Activated CD8-positive, alpha-beta T cell treated with anti-CD3 and anti-CD28 coated beads, Interleukin-2, amount 10 ng/mL, durations not matched to agents 7 days and 5 days (primary cell): ENCODE results near the gene PSMB5. TPM values are rescaled to one million over a fixed set of nuclear protein-coding genes. Genes with fewer than 3 reads are reported as not detected.

Experiments
- ATAC-seq: fragments of 150-1000 bp; cut with Tn5 transposase; one replicate; pipeline ENCODE4 v1.10.0; 2021; ENCODE audit warnings: moderate library complexity
- CTCF ChIA-PET: fragments of 350-600 bp; sonication (Branson Sonifier 250); formaldehyde crosslinking; loops from one replicate; lab custom pipeline; 2021; ENCODE audit warnings: antibody characterized with exemption; lab: Charles Lee
- POLR2A ChIA-PET: fragments of 350-600 bp; sonication (Branson Sonifier 250); formaldehyde crosslinking; loops from one replicate; lab custom pipeline; 2021; ENCODE audit warnings: antibody characterized with exemption; lab: Charles Lee
- DNase-seq: peaks from one replicate; pipeline ENCODE4 v3.0.0-alpha.2; 2020
- H3K27ac Mint-ChIP-seq: one replicate; pipeline ENCODE4 v1.8.0; 2021; ENCODE audit warnings: mild to moderate bottlenecking, mixed read lengths
- H3K27me3 Mint-ChIP-seq: one replicate; pipeline ENCODE4 v1.8.0; 2021; ENCODE audit warnings: low read depth, mixed read lengths
- H3K36me3 Mint-ChIP-seq: one replicate; pipeline ENCODE4 v1.8.0; 2021; ENCODE audit warnings: low read depth, mixed read lengths
- H3K4me1 Mint-ChIP-seq: one replicate; pipeline ENCODE4 v1.8.0; 2021; ENCODE audit warnings: low read depth, mixed read lengths
- H3K4me3 Mint-ChIP-seq: one replicate; pipeline ENCODE4 v1.8.0; 2021; ENCODE audit warnings: mild to moderate bottlenecking, mixed read lengths
- H3K9me3 Mint-ChIP-seq: one replicate; pipeline ENCODE4 v1.8.0; 2022; ENCODE audit warnings: mixed read lengths; ENCODE audit not compliant: insufficient read depth
- total RNA-seq, 2 experiments: library from RNA; stranded (reverse); gene quantifications; one replicate each; pipeline ENCODE4 v1.2.3, GENCODE V29; 2021

PSMB5 gene
- total RNA-seq, 2 experiments from 2014 or later, result 64.5 to 74.5 TPM

GRCh38 chr14:23052182-23052623 is 17.5 kb upstream of the PSMB5 start:
- H3K27ac Mint-ChIP-seq, result no peak overlapping the region
- no peak overlapping the region for H3K4me3 Mint-ChIP-seq
- H3K9me3 Mint-ChIP-seq, result no peaks in the 10 kb centered on the region
- no peak for DNase-seq
- ChIA-PET CTCF (interaction anchor here (0.8 to 17.4 kb wide), 9 partner anchors 8 to 83 kb away, joined by 3 to 489 read pairs (median 3); partner anchors contain the start of gene AJUBA), POLR2A (interaction anchor here (0.6 to 1.1 kb wide), 2 partner anchors 9 to 69 kb away, joined by 3 read pairs; no protein-coding TSS in a partner anchor)
- ATAC-seq, result no peak
- peaks cover 9% of the 10 kb centered on the region for H3K27me3 Mint-ChIP-seq
- H3K36me3 Mint-ChIP-seq, result no peaks in the 10 kb centered on the region
- peaks cover 12% of the 10 kb centered on the region for H3K4me1 Mint-ChIP-seq

DNA sequence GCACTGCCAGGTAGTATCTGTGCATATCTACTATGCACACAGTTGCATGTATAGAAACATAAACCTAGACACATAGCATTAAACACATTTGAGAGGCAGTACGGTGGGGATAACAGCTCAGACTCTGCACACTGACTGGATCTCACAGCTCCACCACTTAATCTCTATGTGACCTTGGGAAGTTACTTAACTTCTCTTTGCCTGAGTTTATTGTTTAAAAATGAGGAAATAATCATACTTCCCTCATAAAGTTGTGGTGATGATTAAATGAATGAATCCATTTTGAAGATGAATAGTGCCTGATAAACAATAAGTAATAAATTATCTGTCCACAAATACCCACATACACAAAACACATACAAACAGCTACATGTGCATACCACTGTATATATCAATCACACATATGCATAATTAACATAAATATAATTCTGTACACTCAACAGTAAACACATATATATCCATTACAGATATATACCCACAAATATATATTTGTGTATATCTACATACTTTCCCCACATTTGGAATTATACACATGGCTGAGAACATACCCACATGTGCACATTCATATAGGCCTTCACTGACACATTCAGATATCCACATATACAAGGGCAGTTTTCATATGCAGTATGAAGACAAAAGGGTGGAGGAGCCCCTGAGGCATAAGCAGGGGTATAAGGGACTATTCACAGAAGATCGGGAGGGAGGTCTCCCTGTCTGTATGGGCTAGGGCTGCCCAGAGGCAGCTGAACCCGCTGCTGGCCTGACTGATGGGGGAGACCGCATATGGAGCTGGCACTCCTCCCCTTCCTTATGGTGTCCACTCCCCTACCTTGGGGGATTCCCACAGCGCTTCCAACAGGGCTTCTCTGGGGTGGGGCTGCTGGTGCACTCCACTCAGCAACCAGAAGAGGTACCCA is 16.7 kb upstream of the PSMB5 start:
- Mint-ChIP-seq H3K4me3 (no peak overlapping the region), H3K9me3 (no peaks in the 10 kb centered on the region), H3K27me3 (peaks cover 4% of the 10 kb centered on the region), H3K27ac (no peak overlapping the region), H3K36me3 (no peaks in the 10 kb centered on the region), H3K4me1 (peaks cover 6% of the 10 kb centered on the region)
- ChIA-PET POLR2A (interaction anchor here (0.6 to 1.1 kb wide), 2 partner anchors 9 to 69 kb away, joined by 3 read pairs; no protein-coding TSS in a partner anchor), CTCF (interaction anchor here (0.8 to 17.4 kb wide), 8 partner anchors 9 to 79 kb away, joined by 3 to 489 read pairs (median 4); partner anchors contain the start of gene AJUBA)
- DNase-seq (no peak), ATAC-seq (no peak)

DNA sequence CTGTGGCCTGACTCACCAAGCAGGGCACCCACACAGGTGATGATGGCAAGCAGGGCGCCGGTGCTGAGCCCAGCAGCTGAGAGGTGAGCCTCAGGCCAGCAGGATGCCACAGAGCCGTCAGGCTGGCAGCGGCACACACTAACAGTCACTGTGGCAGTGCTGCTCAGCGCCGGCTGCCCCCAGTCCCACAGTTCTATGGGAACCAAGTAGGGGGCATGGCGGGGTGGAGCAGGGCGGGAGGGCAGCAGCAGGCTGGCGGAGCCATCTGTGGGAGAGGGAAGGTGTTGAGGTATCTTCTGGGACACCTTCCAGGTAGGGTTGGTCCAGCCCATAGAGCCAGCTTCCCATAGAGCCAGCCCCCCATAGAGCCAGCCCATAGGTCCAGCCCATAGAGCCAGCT is 14.3 kb upstream of the PSMB5 start:
- H3K4me3 Mint-ChIP-seq, result no peak overlapping the region
- H3K4me1 Mint-ChIP-seq, result no peaks in the 10 kb centered on the region
- no peak for ATAC-seq
- POLR2A ChIA-PET, result no interaction called here
- no peaks in the 10 kb centered on the region for H3K36me3 Mint-ChIP-seq
- DNase-seq, result no peak
- H3K9me3 Mint-ChIP-seq, result no peaks in the 10 kb centered on the region
- no peaks in the 10 kb centered on the region for H3K27me3 Mint-ChIP-seq
- H3K27ac Mint-ChIP-seq, result no peak overlapping the region
- CTCF ChIA-PET, result interaction anchor here (0.6 to 17.4 kb wide), 3 partner anchors 9 to 63 kb away, joined by 3 to 489 read pairs (median 7); partner anchors contain the start of genes AJUBA and CDH24

DNA sequence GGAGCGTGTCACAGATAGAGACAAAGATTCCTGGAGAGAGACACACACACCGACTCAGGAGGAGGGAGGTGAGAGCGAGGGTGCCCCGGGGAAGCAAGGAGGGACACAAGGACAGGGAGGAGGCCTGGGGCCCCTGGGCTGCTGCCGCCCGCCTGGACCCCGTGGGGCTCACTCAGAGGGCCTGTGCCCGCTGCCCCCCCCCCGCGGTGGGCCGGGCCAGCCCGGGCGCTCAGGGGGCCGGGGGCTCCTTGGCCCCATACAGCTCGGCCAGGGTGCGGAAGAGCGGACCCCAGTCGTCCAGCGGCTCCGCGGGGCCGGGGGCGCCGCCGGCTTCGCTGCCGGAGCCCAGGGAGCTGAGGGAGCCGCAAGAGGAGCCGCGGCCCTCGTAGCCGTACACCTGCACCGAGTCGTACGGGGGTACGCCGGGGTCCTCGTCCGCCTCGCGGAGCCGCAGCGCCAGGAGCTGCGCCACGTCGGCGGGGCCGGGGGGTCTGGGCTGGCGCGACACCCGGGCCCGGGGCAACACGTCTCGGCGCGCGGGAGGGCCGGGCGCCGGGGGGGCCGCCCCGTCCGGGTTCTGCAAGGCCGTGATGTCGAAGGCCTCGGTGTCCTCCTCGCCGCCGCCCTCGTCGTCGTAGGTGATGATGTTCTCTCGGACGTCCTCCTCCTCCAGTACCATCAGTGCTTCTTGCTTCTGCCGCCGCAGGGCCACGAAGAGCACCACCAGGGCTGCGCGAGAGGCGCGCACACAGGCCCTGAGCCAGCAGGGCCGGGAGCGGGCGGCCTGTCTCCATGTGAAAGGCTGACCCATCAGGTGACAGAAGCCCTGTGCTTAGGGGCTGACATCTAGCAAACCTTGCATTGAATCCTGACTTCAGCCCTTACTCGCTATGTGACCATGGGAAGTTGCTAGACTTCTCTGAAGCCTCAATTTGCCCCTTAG is 13.3 kb upstream of the PSMB5 start:
- POLR2A ChIA-PET, result no interaction called here
- CTCF ChIA-PET, result interaction anchor here (2.5 kb wide), 1 partner anchor 10 kb away, joined by 7 read pairs; the partner anchor contains the start of gene CDH24
- Mint-ChIP-seq H3K27ac (no peak overlapping the region), H3K4me3 (no peak overlapping the region), H3K36me3 (no peaks in the 10 kb centered on the region), H3K4me1 (no peaks in the 10 kb centered on the region), H3K9me3 (no peaks in the 10 kb centered on the region), H3K27me3 (no peaks in the 10 kb centered on the region)
- ATAC-seq (no peak), DNase-seq (no peak)

GRCh38 chr14:23047034-23047634 is 12.4 kb upstream of the PSMB5 start:
- Mint-ChIP-seq H3K4me3 (no peak overlapping the region), H3K36me3 (no peaks in the 10 kb centered on the region), H3K4me1 (no peaks in the 10 kb centered on the region), H3K27ac (no peak overlapping the region), H3K9me3 (no peaks in the 10 kb centered on the region), H3K27me3 (no peaks in the 10 kb centered on the region)
- ChIA-PET POLR2A (no interaction called here), CTCF (interaction anchor here (0.7 to 2.5 kb wide), 5 partner anchors 11 to 78 kb away, joined by 3 to 7 read pairs (median 3); partner anchors contain the start of gene CDH24)
- DNase-seq, result no peak
- ATAC-seq, result no peak

DNA sequence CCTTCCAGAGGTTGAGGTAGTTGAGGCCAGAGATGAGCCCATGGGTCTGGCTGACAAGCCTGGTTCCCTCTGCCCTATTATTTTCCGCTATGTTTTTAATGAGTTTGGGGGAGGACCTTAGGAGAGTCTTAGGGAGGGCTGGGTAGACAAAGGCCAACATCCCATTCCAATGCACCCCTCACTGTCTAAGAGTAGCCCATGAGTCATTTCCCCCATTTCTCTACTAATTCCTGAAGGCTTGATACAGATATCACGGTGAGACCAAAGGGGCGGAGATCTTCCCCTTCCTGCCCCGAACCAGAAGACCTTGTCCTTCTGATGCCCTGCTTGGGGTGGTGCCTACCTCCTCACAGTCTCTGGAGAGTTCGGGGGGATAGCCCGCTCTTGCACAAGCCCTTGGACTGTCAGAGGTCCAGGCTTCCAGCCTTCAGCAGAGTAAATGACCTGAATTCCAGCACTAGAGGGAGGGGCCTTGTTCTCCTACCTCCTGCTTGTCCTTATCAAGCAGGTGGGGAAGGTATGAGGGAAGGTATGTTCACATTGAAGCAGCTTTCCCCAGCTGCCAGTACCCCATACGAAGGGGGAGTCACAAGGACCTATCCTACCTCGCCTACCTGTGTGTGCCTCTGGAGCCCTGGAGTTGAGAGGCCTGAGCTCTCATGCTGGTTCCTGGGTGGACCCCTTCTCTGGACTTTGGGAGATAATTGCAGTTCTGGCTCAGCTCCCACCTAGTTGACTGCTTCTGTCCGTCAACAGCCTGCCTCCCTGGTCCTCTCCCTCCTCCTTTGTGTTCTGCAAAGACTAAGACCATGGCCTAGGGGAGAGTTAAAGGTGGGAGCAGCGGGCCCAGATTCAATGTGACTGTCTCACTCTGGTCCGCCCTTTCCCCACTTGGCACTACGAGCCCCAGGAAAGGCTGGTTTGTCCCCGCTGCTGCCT is 11.0 kb upstream of the PSMB5 start:
- ATAC-seq (no peak), DNase-seq (no peak)
- H3K9me3 Mint-ChIP-seq, result no peaks in the 10 kb centered on the region
- H3K27me3 Mint-ChIP-seq, result no peaks in the 10 kb centered on the region
- peak overlapping the region; percentile 47 for H3K27ac Mint-ChIP-seq
- H3K4me1 Mint-ChIP-seq, result no peaks in the 10 kb centered on the region
- no peaks in the 10 kb centered on the region for H3K36me3 Mint-ChIP-seq
- POLR2A ChIA-PET, result no interaction called here
- no peak overlapping the region for H3K4me3 Mint-ChIP-seq
- CTCF ChIA-PET, result interaction anchor here (1.0 to 2.1 kb wide), 2 partner anchors 23 to 50 kb away, joined by 5 to 6 read pairs; no protein-coding TSS in a partner anchor

GRCh38 chr14:23044840-23045239 is 10.1 kb upstream of the PSMB5 start:
- Mint-ChIP-seq H3K27ac (peak overlapping the region; percentile 25), H3K36me3 (no peaks in the 10 kb centered on the region), H3K4me1 (no peaks in the 10 kb centered on the region), H3K27me3 (no peaks in the 10 kb centered on the region), H3K9me3 (no peaks in the 10 kb centered on the region), H3K4me3 (no peak overlapping the region)
- ChIA-PET POLR2A (no interaction called here), CTCF (no interaction called here)
- ATAC-seq (no peak), DNase-seq (no peak)

DNA sequence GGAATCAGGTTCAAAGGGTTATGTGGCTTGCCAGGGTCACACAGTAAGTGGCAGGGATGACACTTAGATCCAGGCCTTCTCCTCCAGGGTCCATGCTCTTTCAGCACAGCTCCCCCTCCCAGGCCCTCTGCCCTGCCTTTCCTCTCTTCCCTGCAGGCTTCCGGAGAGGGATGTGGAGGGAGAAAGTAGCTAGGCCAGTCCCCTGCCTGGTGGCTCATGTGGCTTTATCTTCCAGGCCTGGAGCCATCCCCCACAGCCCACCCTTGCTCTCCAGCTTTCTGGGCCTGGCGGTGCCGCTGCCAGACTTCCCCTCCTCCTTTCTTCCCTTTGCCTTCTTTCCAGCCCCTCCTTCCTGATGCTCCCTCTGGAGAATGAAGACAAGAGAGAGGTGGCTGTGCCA is 9.1 kb upstream of the PSMB5 start:
- ATAC-seq (no peak), DNase-seq (no peak)
- no peak overlapping the region for H3K27ac Mint-ChIP-seq
- H3K4me3 Mint-ChIP-seq, result no peak overlapping the region
- no peaks in the 10 kb centered on the region for H3K36me3 Mint-ChIP-seq
- no peaks in the 10 kb centered on the region for H3K9me3 Mint-ChIP-seq
- no peaks in the 10 kb centered on the region for H3K4me1 Mint-ChIP-seq
- ChIA-PET CTCF (interaction anchor here (0.9 to 1.2 kb wide), 2 partner anchors 14 to 57 kb away, joined by 3 to 6 read pairs; no protein-coding TSS in a partner anchor), POLR2A (no interaction called here)
- no peaks in the 10 kb centered on the region for H3K27me3 Mint-ChIP-seq

GRCh38 chr14:23043145-23043544 is 8.4 kb upstream of the PSMB5 start:
- Mint-ChIP-seq H3K9me3 (no peaks in the 10 kb centered on the region), H3K4me3 (no peak overlapping the region), H3K27me3 (no peaks in the 10 kb centered on the region), H3K27ac (no peak overlapping the region), H3K36me3 (no peaks in the 10 kb centered on the region), H3K4me1 (no peaks in the 10 kb centered on the region)
- DNase-seq, result no peak
- ATAC-seq, result no peak
- CTCF ChIA-PET, result interaction anchor here (0.9 to 1.2 kb wide), 3 partner anchors 15 to 71 kb away, joined by 3 to 6 read pairs (median 3); no protein-coding TSS in a partner anchor
- POLR2A ChIA-PET, result interaction anchor here (0.9 kb wide), 1 partner anchor 9 kb away, joined by 3 read pairs; no protein-coding TSS in a partner anchor
